ENCODE data around the gene SPATA9.

DNA sequence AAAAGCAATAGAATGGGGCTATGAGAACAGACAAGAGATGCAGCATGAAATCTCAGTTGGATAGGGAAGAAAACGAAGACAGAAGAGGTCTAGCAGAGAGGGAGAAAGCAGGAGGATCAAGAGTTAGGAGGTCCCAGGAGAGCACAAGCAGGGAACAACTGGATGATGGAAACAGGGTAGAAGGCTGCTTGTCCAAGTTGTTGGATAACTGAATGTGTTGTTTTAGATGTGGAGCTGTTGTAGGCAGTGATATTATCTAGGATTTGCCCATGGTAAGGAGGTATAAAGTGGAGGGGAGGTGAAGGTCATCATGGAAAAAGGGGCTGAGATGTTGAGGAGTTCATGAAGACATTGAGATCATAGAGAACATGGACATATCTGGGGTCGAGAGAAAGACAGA lies 35.9 kb upstream of the SPATA9 start:
- TF ChIP-seq GATA2 (IDR thresholded peaks at IDR 0.05; ENCODE audit: low read depth, low read length), result no peak
- TF ChIP-seq GATA3 (IDR thresholded peaks at IDR 0.05; ENCODE audit: low read depth, low read length), result no peak

Measured in SH-SY5Y (cell line).